Hematopoietic multipotent progenitor cell treated with erythropoietin and hydrocortisone succinate and interleukin-3 and kit ligand, for 4 days (in vitro differentiated cells): ENCODE measurements around the gene IDH3G.

Source experiments
- DNase-seq: peaks from one replicate; pipeline ENCODE4 v3.0.0-alpha.2; 2015

IDH3G gene

GRCh38 chrX:153784325-153784967 lies 9.7 kb downstream of the IDH3G start:
- DNase-seq, result no peak

GRCh38 chrX:153783378-153784013 lies 10.7 kb downstream of the IDH3G start:
- DNase-seq, result no peak

- no peak for DNase-seq
Observed at GRCh38 chrX:153782871-153783270, 11.3 kb downstream of the IDH3G start.

- DNase-seq, result peak; percentile 30
Observed at GRCh38 chrX:153782313-153782712, 11.9 kb downstream of the IDH3G start.

- no peak for DNase-seq
Observed at GRCh38 chrX:153781428-153782047, 12.6 kb downstream of the IDH3G start.

- no peak for DNase-seq
Observed at GRCh38 chrX:153780678-153781427, 13.3 kb downstream of the IDH3G start, which contains the start of gene SRPK3. TSS of gene SRPK3 (plus strand) at chrX:153781041. CDS start at chrX:153781087, 46 bp downstream.

GRCh38 chrX:153779891-153780677 lies 14.1 kb downstream of the IDH3G start:
- DNase-seq, result peak; percentile 34

- peak; percentile 52 for DNase-seq
Observed at GRCh38 chrX:153778684-153779101, 15.5 kb downstream of the IDH3G start.

GRCh38 chrX:153778181-153778580 lies 16.0 kb downstream of the IDH3G start:
- no peak for DNase-seq

GRCh38 chrX:153777261-153778090 lies 16.7 kb downstream of the IDH3G start:
- no peak for DNase-seq

- DNase-seq, result peak; percentile 49
Observed at GRCh38 chrX:153776611-153777045, 17.5 kb downstream of the IDH3G start.

GRCh38 chrX:153776120-153776599 lies 18.0 kb downstream of the IDH3G start:
- DNase-seq, result no peak

- no peak for DNase-seq
Observed at GRCh38 chrX:153775293-153776119, 18.7 kb downstream of the IDH3G start.

- no peak for DNase-seq
Observed at GRCh38 chrX:153774576-153775292, 19.4 kb downstream of the IDH3G start.

GRCh38 chrX:153773741-153774575 lies 20.2 kb downstream of the IDH3G start:
- DNase-seq, result no peak

GRCh38 chrX:153773218-153773611 lies 21.0 kb downstream of the IDH3G start:
- DNase-seq, result no peak

GRCh38 chrX:153772316-153773217 lies 21.6 kb downstream of the IDH3G start:
- no peak for DNase-seq
